SJCRH30 (cell line): ENCODE data around the gene KIAA0232. TPM values are rescaled to one million over a fixed set of nuclear protein-coding genes. Genes with fewer than 3 reads are reported as not detected.
"Not testable (repeated sequence)": the region's sequence is repeated elsewhere in the genome, so short reads cannot be mapped to it uniquely, and the experiment has no call there.

Experiments
- DNase-seq, 2 experiments: peaks; one replicate each; pipeline ENCODE4 v3.0.0-alpha.2; 2015 to 2020
- H3K27ac ChIP-seq: fragments of 250-450 bp; sonication (Bioruptor Pico); 2 replicates; pipeline ENCODE4 v1.5.1; 2020; ENCODE audit warnings: mild to moderate bottlenecking, moderate library complexity
- H3K27me3 ChIP-seq: fragments of 250-450 bp; sonication (Bioruptor Pico); 2 replicates; pipeline ENCODE4 v1.5.1; 2020; ENCODE audit warnings: mild to moderate bottlenecking, moderate library complexity
- H3K36me3 ChIP-seq: fragments of 250-450 bp; sonication (Bioruptor Pico); 2 replicates; pipeline ENCODE4 v1.5.1; 2020; ENCODE audit warnings: mild to moderate bottlenecking, moderate library complexity
- H3K4me1 ChIP-seq: fragments of 250-450 bp; sonication (Bioruptor Pico); 2 replicates; pipeline ENCODE4 v1.5.1; 2020; ENCODE audit warnings: mild to moderate bottlenecking, moderate library complexity
- H3K4me3 ChIP-seq: fragments of 250-450 bp; sonication (Bioruptor Pico); 2 replicates; pipeline ENCODE4 v1.5.1; 2020; ENCODE audit warnings: mild to moderate bottlenecking, moderate library complexity
- H3K9me3 ChIP-seq: fragments of 250-450 bp; sonication (Bioruptor Pico); replicated peaks from 2 replicates; pipeline ENCODE4 v1.5.1; 2020; ENCODE audit warnings: mild to moderate bottlenecking, moderate library complexity
- total RNA-seq: library from RNA; depleted of rRNA; stranded (reverse); fragments of >200 nt; shearing (Covaris generic); gene quantifications from 2 replicates; pipeline ENCODE4 v1.2.3, GENCODE V29; 2014

The KIAA0232 gene
- total RNA-seq, 1 experiment from 2014 or later, result 28.7 TPM

GRCh38 chr4:6750286-6751221 lies 32.0 kb upstream of the KIAA0232 start:
- H3K4me3 ChIP-seq, result no peak overlapping the region
- peaks cover 39% of the 10 kb centered on the region for H3K4me1 ChIP-seq
- no peaks in the 10 kb centered on the region for H3K27me3 ChIP-seq
- H3K27ac ChIP-seq, result no peak overlapping the region
- no peaks in the 10 kb centered on the region for H3K36me3 ChIP-seq
- no peak for DNase-seq
- no peaks in the 10 kb centered on the region for H3K9me3 ChIP-seq

GRCh38 chr4:6751611-6752485 lies 30.7 kb upstream of the KIAA0232 start:
- H3K27ac ChIP-seq, result no peak overlapping the region
- no peak for DNase-seq
- no peaks in the 10 kb centered on the region for H3K36me3 ChIP-seq

GRCh38 chr4:6752486-6752829 lies 30.1 kb upstream of the KIAA0232 start:
- Histone ChIP-seq H3K27ac (no peak overlapping the region), H3K4me1 (peaks cover 22% of the 10 kb centered on the region), H3K36me3 (no peaks in the 10 kb centered on the region), H3K9me3 (no peaks in the 10 kb centered on the region), H3K27me3 (no peaks in the 10 kb centered on the region), H3K4me3 (no peak overlapping the region)
- no peak for DNase-seq

More at GRCh38 chr4:6751611-6752485, 30.7 kb upstream of the KIAA0232 start:
- no peak overlapping the region for H3K4me3 ChIP-seq
- H3K9me3 ChIP-seq, result no peaks in the 10 kb centered on the region
- H3K27me3 ChIP-seq, result no peaks in the 10 kb centered on the region
- H3K4me1 ChIP-seq, result peaks cover 28% of the 10 kb centered on the region

- Histone ChIP-seq H3K36me3 (no peaks in the 10 kb centered on the region), H3K27ac (no peak overlapping the region), H3K4me3 (no peak overlapping the region), H3K27me3 (no peaks in the 10 kb centered on the region), H3K4me1 (peaks cover 21% of the 10 kb centered on the region), H3K9me3 (no peaks in the 10 kb centered on the region)
- DNase-seq, result no peak
Measured at GRCh38 chr4:6753103-6753560, 29.4 kb upstream of the KIAA0232 start.

- Histone ChIP-seq H3K4me1 (peaks cover 13% of the 10 kb centered on the region), H3K4me3 (no peak overlapping the region), H3K27me3 (no peaks in the 10 kb centered on the region), H3K9me3 (no peaks in the 10 kb centered on the region), H3K27ac (no peak overlapping the region), H3K36me3 (no peaks in the 10 kb centered on the region)
- no peak for DNase-seq
Measured at GRCh38 chr4:6753891-6754290, 28.6 kb upstream of the KIAA0232 start.

- H3K4me1 ChIP-seq, result peaks cover 10% of the 10 kb centered on the region; the same call in 1 of the 2 replicates
- no peaks in the 10 kb centered on the region for H3K9me3 ChIP-seq
- no peak overlapping the region for H3K4me3 ChIP-seq
- no peak for DNase-seq
- H3K36me3 ChIP-seq, result no peaks in the 10 kb centered on the region
- no peaks in the 10 kb centered on the region for H3K27me3 ChIP-seq
- no peak overlapping the region for H3K27ac ChIP-seq
Measured at GRCh38 chr4:6754481-6755087, 27.9 kb upstream of the KIAA0232 start.

GRCh38 chr4:6755088-6755753 lies 27.3 kb upstream of the KIAA0232 start:
- H3K36me3 ChIP-seq, result no peaks in the 10 kb centered on the region
- peaks cover 12% of the 10 kb centered on the region; the same call in 1 of the 2 replicates for H3K4me1 ChIP-seq
- DNase-seq, result no peak
- no peaks in the 10 kb centered on the region for H3K9me3 ChIP-seq
- H3K27me3 ChIP-seq, result no peaks in the 10 kb centered on the region
- H3K27ac ChIP-seq, result no peak overlapping the region
- no peak overlapping the region for H3K4me3 ChIP-seq

GRCh38 chr4:6756345-6756744 lies 26.2 kb upstream of the KIAA0232 start:
- not testable (repeated sequence) for DNase-seq

GRCh38 chr4:6758728-6759127 lies 23.8 kb upstream of the KIAA0232 start:
- Histone ChIP-seq H3K36me3 (no peaks in the 10 kb centered on the region), H3K4me1 (peaks cover 10% of the 10 kb centered on the region; the same call in 1 of the 2 replicates), H3K27me3 (peaks cover 4% of the 10 kb centered on the region; the same call in 1 of the 2 replicates), H3K4me3 (no peak overlapping the region), H3K9me3 (no peaks in the 10 kb centered on the region), H3K27ac (no peak overlapping the region)
- DNase-seq, result no peak

More at GRCh38 chr4:6756345-6756744, 26.2 kb upstream of the KIAA0232 start:
- H3K36me3 ChIP-seq, H3K9me3 ChIP-seq, H3K4me3 ChIP-seq, H3K27me3 ChIP-seq, H3K27ac ChIP-seq: not testable (repeated sequence)
- peaks cover 12% of the 10 kb centered on the region; the same call in 1 of the 2 replicates for H3K4me1 ChIP-seq

- DNase-seq, result no peak
- Histone ChIP-seq H3K9me3 (no peaks in the 10 kb centered on the region), H3K27ac (no peak overlapping the region), H3K4me3 (no peak overlapping the region), H3K4me1 (peaks cover 10% of the 10 kb centered on the region; the same call in 1 of the 2 replicates), H3K27me3 (peaks cover 8% of the 10 kb centered on the region), H3K36me3 (no peaks in the 10 kb centered on the region)
Measured at GRCh38 chr4:6760865-6761264, 21.7 kb upstream of the KIAA0232 start.

- no peak for DNase-seq
- Histone ChIP-seq H3K27ac (no peak overlapping the region), H3K4me1 (peaks cover 10% of the 10 kb centered on the region; the same call in 1 of the 2 replicates), H3K36me3 (no peaks in the 10 kb centered on the region), H3K27me3 (peaks cover 8% of the 10 kb centered on the region), H3K4me3 (peak overlapping the region; percentile 8; the same call in 1 of the 2 replicates), H3K9me3 (no peaks in the 10 kb centered on the region)
Measured at GRCh38 chr4:6761649-6762615, 20.6 kb upstream of the KIAA0232 start.

GRCh38 chr4:6763330-6763851 lies 19.1 kb upstream of the KIAA0232 start:
- Histone ChIP-seq H3K27ac (no peak overlapping the region), H3K9me3 (no peaks in the 10 kb centered on the region), H3K36me3 (no peaks in the 10 kb centered on the region), H3K27me3 (peaks cover 8% of the 10 kb centered on the region), H3K4me1 (peaks cover 19% of the 10 kb centered on the region; the same call in 1 of the 2 replicates), H3K4me3 (no peak overlapping the region)
- DNase-seq, result peak in 1 of 2 experiments; percentile 51
